IgD-negative memory B cell (primary cell): ENCODE data around the gene PGAP6. TPM values are rescaled to one million over a fixed set of nuclear protein-coding genes. Genes with fewer than 3 reads are reported as not detected.
"Not testable (repeated sequence)": the region's sequence is repeated elsewhere in the genome, so short reads cannot be mapped to it uniquely, and the experiment has no call there.

ENCODE experiments used
- H3K27ac Mint-ChIP-seq, 3 donors: one replicate each; pipeline ENCODE4 v1.8.0; 2020 to 2022; ENCODE audit warnings: mild to moderate bottlenecking in 3 of 3, mixed read lengths in 3 of 3, moderate library complexity in 1 of 3
- H3K27me3 Mint-ChIP-seq: one replicate; pipeline ENCODE4 v1.8.0; 2021; ENCODE audit warnings: mixed read lengths
- H3K36me3 Mint-ChIP-seq: one replicate; pipeline ENCODE4 v1.8.0; 2020; ENCODE audit warnings: mild to moderate bottlenecking, mixed read lengths
- H3K4me1 Mint-ChIP-seq, 3 donors: one replicate each; pipeline ENCODE4 v1.8.0; 2020 to 2022; ENCODE audit warnings: mixed read lengths in 3 of 3, mild to moderate bottlenecking in 1 of 3
- H3K4me3 Mint-ChIP-seq, 4 donors: one replicate each; pipeline ENCODE4 v1.8.0; 2020 to 2022; ENCODE audit warnings: mild to moderate bottlenecking in 4 of 4, mixed read lengths in 4 of 4, moderate library complexity in 3 of 4
- H3K9me3 Mint-ChIP-seq, 3 donors: one replicate each; pipeline ENCODE4 v1.8.0; 2020 to 2021; ENCODE audit warnings: mixed read lengths in 3 of 3, mild to moderate bottlenecking in 1 of 3
- polyA plus RNA-seq: library from polyadenylated mRNA; unstranded; fragments of 300-500 nt; fragmentation: Illumina TruSeq; gene quantifications from one replicate; pipeline ENCODE4 v1.2.3, GENCODE V29; 2021

Gene PGAP6
- polyA plus RNA-seq, 1 donor from 2014 or later = 7.3 TPM

- H3K4me1 Mint-ChIP-seq = peaks cover 4 to 10% (median 7%) of the 10 kb centered on the region in 3 donors
- H3K27me3 Mint-ChIP-seq = no peaks in the 10 kb centered on the region
- H3K27ac Mint-ChIP-seq = no peak overlapping the region
- H3K36me3 Mint-ChIP-seq = peaks cover 3% of the 10 kb centered on the region
- H3K9me3 Mint-ChIP-seq = no peaks in the 10 kb centered on the region
- peak overlapping the region; percentile 49 to 68 (median 52) for H3K4me3 Mint-ChIP-seq
Observed at GRCh38 chr16:369275-369865, 12.4 kb downstream of the PGAP6 start.

GRCh38 chr16:368388-369158 is 13.2 kb downstream of the PGAP6 start:
- H3K9me3 Mint-ChIP-seq = no peaks in the 10 kb centered on the region
- no peak overlapping the region for H3K4me3 Mint-ChIP-seq
- H3K27ac Mint-ChIP-seq = no peak overlapping the region
- peaks cover 3% of the 10 kb centered on the region for H3K36me3 Mint-ChIP-seq
- peaks cover 4 to 10% (median 7%) of the 10 kb centered on the region in 3 donors for H3K4me1 Mint-ChIP-seq
- no peaks in the 10 kb centered on the region for H3K27me3 Mint-ChIP-seq

- Mint-ChIP-seq H3K27ac (peak overlapping the region in 1 of 3 donors; percentile 77), H3K4me1 (peaks cover 4 to 10% (median 7%) of the 10 kb centered on the region in 3 donors), H3K27me3 (no peaks in the 10 kb centered on the region), H3K36me3 (peaks cover 3% of the 10 kb centered on the region), H3K4me3 (peak overlapping the region in 2 of 4 donors; percentile 65 to 83), H3K9me3 (no peaks in the 10 kb centered on the region)
Observed at GRCh38 chr16:367333-367903, 14.4 kb downstream of the PGAP6 start.

DNA sequence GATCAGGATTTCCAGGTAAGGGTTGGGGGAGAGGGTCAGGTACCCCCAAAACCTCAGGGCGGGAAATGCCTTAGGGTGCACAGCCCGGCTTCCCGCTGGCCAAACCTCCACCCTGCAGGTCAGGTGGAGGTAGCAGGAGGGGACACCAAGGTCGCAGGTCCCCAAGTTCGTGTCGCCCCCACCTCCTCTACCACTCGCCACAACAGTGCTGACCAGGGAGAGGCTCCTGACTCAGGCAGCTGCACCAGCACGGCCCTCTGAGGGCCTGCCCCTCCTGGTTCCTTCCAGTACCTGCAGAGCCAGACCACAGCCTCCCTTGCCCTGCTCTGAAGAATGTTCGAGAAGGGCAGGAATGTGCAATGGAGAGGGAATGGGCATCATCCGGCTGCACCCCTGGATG is 15.3 kb downstream of the PGAP6 start:
- peaks cover 4% of the 10 kb centered on the region for H3K27me3 Mint-ChIP-seq
- H3K4me1 Mint-ChIP-seq = peaks cover 7 to 11% (median 9%) of the 10 kb centered on the region in 3 donors
- H3K9me3 Mint-ChIP-seq = no peaks in the 10 kb centered on the region
- H3K36me3 Mint-ChIP-seq = peaks cover 3% of the 10 kb centered on the region
- peak overlapping the region in 1 of 3 donors; percentile 77 for H3K27ac Mint-ChIP-seq
- peak overlapping the region in 2 of 4 donors; percentile 22 to 65 for H3K4me3 Mint-ChIP-seq

GRCh38 chr16:364595-365491 is 16.9 kb downstream of the PGAP6 start:
- no peak overlapping the region for H3K27ac Mint-ChIP-seq
- H3K4me1 Mint-ChIP-seq = peaks cover 3 to 8% (median 5%) of the 10 kb centered on the region in 3 donors
- no peaks in the 10 kb centered on the region for H3K9me3 Mint-ChIP-seq
- no peaks in the 10 kb centered on the region for H3K36me3 Mint-ChIP-seq
- peaks cover 4% of the 10 kb centered on the region for H3K27me3 Mint-ChIP-seq
- H3K4me3 Mint-ChIP-seq = no peak overlapping the region

DNA sequence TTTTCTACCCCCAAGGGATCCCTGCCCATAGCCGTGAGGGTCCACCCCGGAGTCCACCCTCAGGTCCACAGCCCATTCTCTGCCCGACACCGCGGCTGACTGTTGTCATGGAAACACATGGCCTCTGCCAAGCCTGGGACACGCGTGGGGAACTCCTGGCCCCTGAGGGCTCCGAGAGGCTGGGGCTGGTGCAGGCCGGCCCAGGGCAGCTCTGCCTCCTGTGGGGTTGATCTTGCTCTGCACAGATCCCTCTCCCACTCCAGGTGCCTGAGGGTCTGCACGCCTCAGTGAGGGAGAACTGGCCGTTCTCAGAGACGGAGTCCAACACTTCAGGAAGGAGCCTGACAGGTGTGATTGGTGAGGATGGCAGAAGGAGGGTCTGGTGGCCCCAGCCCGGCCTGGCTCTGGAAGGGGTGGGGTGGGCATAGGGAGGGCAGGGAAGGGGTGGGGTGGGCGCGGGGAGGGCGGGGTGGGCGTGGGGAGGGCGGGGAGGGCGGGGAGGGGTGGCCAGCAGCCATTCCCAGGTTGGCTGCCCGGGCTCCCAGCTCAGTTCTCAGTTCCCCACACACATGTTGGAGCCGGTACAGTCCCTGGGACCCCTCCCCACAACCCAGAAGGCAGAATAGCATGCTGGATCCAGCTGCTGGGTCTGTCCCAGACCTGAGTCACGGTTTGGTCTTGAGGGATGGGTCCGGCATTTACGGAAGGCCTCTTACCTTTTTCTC is 17.9 kb downstream of the PGAP6 start:
- H3K4me1 Mint-ChIP-seq = peaks cover 3 to 5% (median 4%) of the 10 kb centered on the region in 3 donors
- no peak overlapping the region for H3K4me3 Mint-ChIP-seq
- H3K27ac Mint-ChIP-seq = no peak overlapping the region
- H3K36me3 Mint-ChIP-seq = no peaks in the 10 kb centered on the region
- H3K27me3 Mint-ChIP-seq = peaks cover 4% of the 10 kb centered on the region
- H3K9me3 Mint-ChIP-seq = no peaks in the 10 kb centered on the region

DNA sequence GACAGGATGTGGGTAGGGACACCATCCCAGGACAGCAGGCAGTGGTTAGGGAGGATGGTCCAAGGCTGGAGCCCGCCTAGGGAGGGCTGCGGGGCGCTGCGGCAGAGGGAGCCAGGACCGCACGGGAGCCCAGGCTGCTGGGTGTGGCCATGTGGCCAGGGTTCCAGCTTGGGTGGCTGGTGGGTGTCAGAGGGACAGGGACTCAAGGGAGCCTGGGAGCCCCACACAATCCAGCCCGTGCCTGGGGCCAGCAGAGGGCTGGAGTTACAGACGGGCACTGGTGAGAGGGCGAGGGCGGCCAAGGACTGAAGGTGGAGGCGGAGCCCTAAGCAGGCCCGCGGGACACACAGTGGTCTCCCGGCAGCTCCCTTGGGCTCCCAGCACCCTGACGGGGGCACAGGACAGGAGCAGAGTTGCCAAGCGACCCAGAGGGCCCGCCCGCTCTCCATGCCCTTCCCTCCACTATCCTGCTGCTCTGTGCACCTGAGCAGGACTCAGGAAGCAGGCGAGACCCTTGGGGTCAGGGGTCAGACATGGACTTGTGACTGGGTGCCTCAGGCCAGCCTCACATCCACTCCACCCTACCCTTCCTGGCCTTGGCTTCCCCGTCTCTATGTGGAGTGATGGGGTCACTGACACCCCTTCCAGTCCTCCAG is 18.5 kb downstream of the PGAP6 start:
- Mint-ChIP-seq H3K4me3 (no peak overlapping the region), H3K27me3 (peaks cover 4% of the 10 kb centered on the region), H3K9me3 (no peaks in the 10 kb centered on the region), H3K27ac (no peak overlapping the region), H3K36me3 (no peaks in the 10 kb centered on the region), H3K4me1 (peaks cover 3 to 5% (median 4%) of the 10 kb centered on the region in 3 donors)

GRCh38 chr16:362702-362999 is 19.1 kb downstream of the PGAP6 start:
- H3K4me3 Mint-ChIP-seq, H3K4me1 Mint-ChIP-seq, H3K9me3 Mint-ChIP-seq, H3K27me3 Mint-ChIP-seq, H3K36me3 Mint-ChIP-seq, H3K27ac Mint-ChIP-seq: not testable (repeated sequence)

- Mint-ChIP-seq H3K4me3 (peak overlapping the region in 1 of 4 donors; percentile 82), H3K27ac (peak overlapping the region in 1 of 3 donors; percentile 67), H3K9me3 (no peaks in the 10 kb centered on the region), H3K4me1 (peaks cover 3 to 5% (median 4%) of the 10 kb centered on the region in 3 donors), H3K27me3 (peaks cover 4% of the 10 kb centered on the region), H3K36me3 (no peaks in the 10 kb centered on the region)
Observed at GRCh38 chr16:361872-362701, 19.7 kb downstream of the PGAP6 start.

- no peaks in the 10 kb centered on the region for H3K9me3 Mint-ChIP-seq
- H3K36me3 Mint-ChIP-seq = no peaks in the 10 kb centered on the region
- H3K27me3 Mint-ChIP-seq = peaks cover 5% of the 10 kb centered on the region
- peak overlapping the region in 1 of 4 donors; percentile 82 for H3K4me3 Mint-ChIP-seq
- no peak overlapping the region for H3K27ac Mint-ChIP-seq
- H3K4me1 Mint-ChIP-seq = peaks cover 3 to 5% (median 4%) of the 10 kb centered on the region in 3 donors
Observed at GRCh38 chr16:361341-361871, 20.4 kb downstream of the PGAP6 start.

GRCh38 chr16:360698-361336 is 21.0 kb downstream of the PGAP6 start:
- H3K9me3 Mint-ChIP-seq = no peaks in the 10 kb centered on the region
- no peaks in the 10 kb centered on the region for H3K36me3 Mint-ChIP-seq
- peaks cover 6% of the 10 kb centered on the region for H3K27me3 Mint-ChIP-seq
- H3K4me1 Mint-ChIP-seq = peaks cover 3 to 5% (median 4%) of the 10 kb centered on the region in 3 donors
- no peak overlapping the region for H3K27ac Mint-ChIP-seq
- H3K4me3 Mint-ChIP-seq = no peak overlapping the region

DNA sequence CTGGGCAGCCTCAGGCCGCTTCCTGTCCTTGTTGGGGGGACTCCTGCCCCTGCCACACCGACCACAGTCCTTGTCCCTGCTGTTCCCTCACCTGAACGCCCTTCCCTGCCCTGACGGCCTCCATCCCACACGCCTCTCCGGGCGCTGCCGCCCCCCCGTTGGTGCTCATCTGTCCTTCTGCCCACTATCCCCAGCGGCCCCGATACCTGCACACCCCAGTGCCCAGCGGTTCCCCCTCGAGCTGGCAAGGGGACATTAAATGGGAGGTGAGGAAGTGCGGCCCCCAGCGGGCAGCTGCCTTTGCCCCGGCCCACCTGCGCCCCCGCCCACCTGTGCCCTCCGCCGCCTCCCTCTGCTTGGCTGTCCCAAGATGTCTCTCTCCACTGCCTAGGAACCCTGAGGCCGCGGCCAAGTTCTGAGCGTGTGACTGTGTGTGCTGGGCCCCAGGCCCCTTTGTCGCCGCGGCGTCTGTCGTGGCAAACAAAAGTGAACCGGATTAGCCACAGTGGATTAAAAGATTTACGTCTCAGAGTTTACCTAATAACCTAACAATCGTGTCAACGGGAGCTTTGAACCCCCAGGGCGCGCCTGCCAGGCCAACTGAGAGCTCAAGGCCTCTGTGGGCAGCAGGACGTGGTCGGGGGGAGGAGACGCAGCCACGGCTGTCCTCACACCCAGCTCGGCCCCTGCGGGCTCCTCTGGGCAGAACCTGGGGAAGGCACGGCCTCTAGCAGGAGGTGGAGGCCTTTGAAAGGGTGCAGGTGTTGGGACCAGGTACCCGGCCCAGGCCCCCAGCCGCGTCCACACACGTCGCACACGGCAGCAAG is 21.7 kb downstream of the PGAP6 start:
- no peak overlapping the region for H3K27ac Mint-ChIP-seq
- no peaks in the 10 kb centered on the region for H3K36me3 Mint-ChIP-seq
- H3K27me3 Mint-ChIP-seq = peaks cover 6% of the 10 kb centered on the region
- H3K4me1 Mint-ChIP-seq = peaks cover 3 to 5% (median 4%) of the 10 kb centered on the region in 3 donors
- H3K4me3 Mint-ChIP-seq = no peak overlapping the region
- H3K9me3 Mint-ChIP-seq = no peaks in the 10 kb centered on the region
